GM19099 (cell line): ENCODE data around the gene TRIML2.

Source experiments
- POLR2A ChIP-seq: IDR thresholded peaks from 3 replicates; pipeline ENCODE4 v1.6.1; 2011; ENCODE audit warnings: low read depth; ENCODE audit not compliant: insufficient read length; ENCODE audit errors: extremely low read depth

TRIML2 gene

DNA sequence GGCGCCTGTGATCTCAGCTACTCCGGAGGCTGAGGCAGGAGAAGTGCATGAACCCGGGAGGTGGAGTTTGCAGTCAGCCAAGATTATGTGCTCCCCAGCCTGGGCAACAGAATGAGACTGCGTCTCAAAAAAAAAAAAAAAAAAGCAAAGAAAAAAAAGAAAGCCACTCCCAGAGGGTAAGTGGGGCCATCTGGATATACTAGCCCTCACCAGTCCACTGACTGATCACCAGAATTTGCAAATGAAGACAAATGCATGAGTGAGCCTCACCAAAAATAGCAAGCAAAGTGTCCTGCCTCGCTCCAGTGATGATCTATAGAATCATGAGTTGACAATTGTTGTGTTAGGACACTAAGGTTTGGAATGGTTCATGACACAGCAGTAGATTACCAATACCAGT lies 66.2 kb downstream of the TRIML2 start:
- no peak for TF ChIP-seq POLR2A

GRCh38 chr4:188042191-188042590 lies 67.2 kb downstream of the TRIML2 start:
- TF ChIP-seq POLR2A = no peak

DNA sequence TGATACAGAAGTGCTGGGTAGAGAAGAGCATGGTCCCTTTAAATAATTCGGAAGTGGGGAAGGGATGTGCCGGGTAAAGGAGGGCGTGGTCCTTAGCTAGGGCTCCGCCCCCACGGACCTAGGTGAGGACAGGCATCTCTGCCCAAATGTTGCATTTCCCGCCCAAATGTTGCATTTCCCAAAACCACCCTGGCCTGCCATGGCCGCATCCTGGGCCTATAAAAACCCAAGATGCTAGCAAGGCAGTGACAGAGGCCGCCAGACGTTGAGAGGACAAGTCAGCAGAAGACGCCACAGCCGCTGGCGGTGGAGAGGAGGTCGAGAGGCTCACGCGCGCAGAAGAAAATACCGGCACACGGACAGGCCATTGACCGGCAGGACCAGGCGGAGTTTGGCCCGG lies 67.7 kb downstream of the TRIML2 start:
- no peak for TF ChIP-seq POLR2A
